Vagina (tissue), 2 donors: Measurements from ENCODE around the gene OGFOD2.

Experiments used
- CTCF ChIP-seq, 3 experiments: fragments of 450-650 bp in 2 of 3; fragments of 200-600 bp in 1 of 3; sonication (generic) in 1 of 3; IDR thresholded peaks; one replicate each; pipeline ENCODE4 v1.5.1; 2017 to 2019; ENCODE audit warnings: antibody characterized with exemption in 3 of 3, mild to moderate bottlenecking in 2 of 3, moderate library complexity in 2 of 3
- POLR2AphosphoS5 ChIP-seq, 2 donors: sonication (generic); formaldehyde crosslinking; IDR thresholded peaks; one replicate each; pipeline ENCODE4 v1.9.0; 2017; ENCODE audit warnings: antibody characterized with exemption in 2 of 2, mild to moderate bottlenecking in 2 of 2, low read depth in 1 of 2; ENCODE audit not compliant: insufficient read depth in 1 of 2

GRCh38 chr12:123006977-123007376, 31.9 kb downstream of the OGFOD2 start:
- TF ChIP-seq CTCF (IDR thresholded peaks at IDR 0.05) (no peak), POLR2AphosphoS5 (IDR thresholded peaks at IDR 0.05; ENCODE audit: insufficient read depth in 1 of 2, low read depth in 1 of 2) (no peak)
